GM12878 (cell line): ENCODE data around the gene MANBA.

Experiments used
- ZZZ3 ChIP-seq: IDR thresholded peaks from 2 replicates; pipeline ENCODE4 v1.6.1; 2011; ENCODE audit warnings: low read depth; ENCODE audit not compliant: control insufficient read depth, insufficient read length
- TF ChIP-seq, protein P1 (sequence below), 3 experiments: IDR thresholded peaks in 2 of 3; conservative IDR thresholded peaks in 1 of 3; 2 replicates each; pipeline ENCODE4 v1.5.1; 2011; ENCODE audit warnings: low read depth in 3 of 3, low read length in 3 of 3, mild to moderate bottlenecking in 3 of 3, control low read depth in 2 of 3, moderate library complexity in 2 of 3, inconsistent platforms in 1 of 3, mixed read lengths in 1 of 3; ENCODE audit not compliant: control insufficient read depth in 2 of 3, insufficient read depth in 1 of 3; ENCODE audit errors: extremely low read depth in 1 of 3

DNA sequence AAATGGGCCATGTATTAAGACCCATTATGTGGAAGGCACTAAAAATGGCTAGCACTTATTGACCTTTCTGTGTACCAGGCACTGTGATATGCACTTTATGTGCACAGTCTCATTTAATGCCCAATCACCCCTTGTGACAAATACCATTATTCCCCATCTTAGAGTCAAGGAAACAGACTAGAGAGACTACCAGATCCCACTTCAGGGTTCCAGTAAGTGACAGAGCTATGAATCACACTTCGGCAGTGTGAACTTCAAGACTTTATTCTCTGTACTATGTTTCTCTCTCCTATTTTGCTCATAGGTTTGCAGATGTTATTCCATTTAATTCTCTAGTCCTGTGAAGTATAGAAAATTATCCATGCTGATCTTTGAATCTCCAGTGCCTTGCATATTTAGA is 152.6 kb downstream of the MANBA start:
- TF ChIP-seq, protein P1, sequence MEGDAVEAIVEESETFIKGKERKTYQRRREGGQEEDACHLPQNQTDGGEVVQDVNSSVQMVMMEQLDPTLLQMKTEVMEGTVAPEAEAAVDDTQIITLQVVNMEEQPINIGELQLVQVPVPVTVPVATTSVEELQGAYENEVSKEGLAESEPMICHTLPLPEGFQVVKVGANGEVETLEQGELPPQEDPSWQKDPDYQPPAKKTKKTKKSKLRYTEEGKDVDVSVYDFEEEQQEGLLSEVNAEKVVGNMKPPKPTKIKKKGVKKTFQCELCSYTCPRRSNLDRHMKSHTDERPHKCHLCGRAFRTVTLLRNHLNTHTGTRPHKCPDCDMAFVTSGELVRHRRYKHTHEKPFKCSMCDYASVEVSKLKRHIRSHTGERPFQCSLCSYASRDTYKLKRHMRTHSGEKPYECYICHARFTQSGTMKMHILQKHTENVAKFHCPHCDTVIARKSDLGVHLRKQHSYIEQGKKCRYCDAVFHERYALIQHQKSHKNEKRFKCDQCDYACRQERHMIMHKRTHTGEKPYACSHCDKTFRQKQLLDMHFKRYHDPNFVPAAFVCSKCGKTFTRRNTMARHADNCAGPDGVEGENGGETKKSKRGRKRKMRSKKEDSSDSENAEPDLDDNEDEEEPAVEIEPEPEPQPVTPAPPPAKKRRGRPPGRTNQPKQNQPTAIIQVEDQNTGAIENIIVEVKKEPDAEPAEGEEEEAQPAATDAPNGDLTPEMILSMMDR (IDR thresholded peaks at IDR 0.05 in 2 of 3, conservative IDR thresholded peaks at IDR 0.05 in 1 of 3; ENCODE audit: control insufficient read depth in 2 of 3, extremely low read depth in 1 of 3, insufficient read depth in 1 of 3, low read depth in 3 of 3, low read length in 3 of 3): no peak
- no peak for TF ChIP-seq ZZZ3
